Natural killer cell (primary cell): Measurements from ENCODE around the gene IL10RA. TPM values are rescaled to one million over a fixed set of nuclear protein-coding genes. Genes with fewer than 3 reads are reported as not detected.

Experiments
- ATAC-seq, 3 donors: fragments of 150-1000 bp in 2 of 3; fragments of 200-7000 bp in 1 of 3; cut with Tn5 transposase; 1 replicate in 1 of 3; 2 replicates in 2 of 3; pipeline ENCODE4 v1.10.0; 2021; ENCODE audit warnings: mild to moderate bottlenecking in 2 of 3, moderate library complexity in 2 of 3
- DNase-seq, 2 donors: peaks; one replicate each; pipeline versions ENCODE4 v3.0.0 to v3.0.0-alpha.2; 2013 to 2021; ENCODE audit warnings: mixed read lengths in 1 of 2
- H3K27ac ChIP-seq: one replicate; pipeline ENCODE4 v1.5.1; 2013; ENCODE audit warnings: mild to moderate bottlenecking, low read length
- H3K27me3 ChIP-seq: one replicate; pipeline ENCODE4 v1.6.1; 2013; ENCODE audit warnings: low read length; ENCODE audit not compliant: control insufficient read depth, insufficient read depth
- H3K36me3 ChIP-seq: one replicate; pipeline ENCODE4 v1.6.1; 2013; ENCODE audit warnings: low read length; ENCODE audit not compliant: control insufficient read depth, insufficient read depth
- H3K4me1 ChIP-seq: one replicate; pipeline ENCODE4 v1.6.1; 2013; ENCODE audit warnings: low read length; ENCODE audit not compliant: control insufficient read depth, insufficient read depth
- H3K4me3 ChIP-seq: one replicate; pipeline ENCODE4 v1.5.1; 2013; ENCODE audit warnings: low read length
- H3K9me3 ChIP-seq: one replicate; pipeline ENCODE4 v1.6.1; 2013; ENCODE audit warnings: low read length; ENCODE audit not compliant: control insufficient read depth, insufficient read depth
- H3K27ac Mint-ChIP-seq, 2 donors: one replicate each; pipeline ENCODE4 v1.8.0; 2022; ENCODE audit warnings: mild to moderate bottlenecking in 2 of 2, mixed read lengths in 2 of 2, moderate library complexity in 1 of 2
- H3K27me3 Mint-ChIP-seq, 2 donors: one replicate each; pipeline ENCODE4 v1.8.0; 2022; ENCODE audit warnings: low read depth in 2 of 2, mixed read lengths in 2 of 2
- H3K36me3 Mint-ChIP-seq: one replicate; pipeline ENCODE4 v1.8.0; 2022; ENCODE audit warnings: mixed read lengths
- H3K4me1 Mint-ChIP-seq, 2 donors: one replicate each; pipeline ENCODE4 v1.8.0; 2022; ENCODE audit warnings: mixed read lengths in 2 of 2
- H3K4me3 Mint-ChIP-seq: one replicate; pipeline ENCODE4 v1.8.0; 2022; ENCODE audit warnings: mild to moderate bottlenecking, moderate library complexity, mixed read lengths
- H3K9me3 Mint-ChIP-seq, 2 donors: one replicate each; pipeline ENCODE4 v1.8.0; 2022; ENCODE audit warnings: mixed read lengths in 2 of 2
- WGBS: methylation state at CpG from one replicate; pipeline ENCODE4 v1.1.7; 2013; ENCODE audit warnings: missing lambda C conversion rate; ENCODE audit not compliant: insufficient coverage; 5-methylcytosine and 5-hydroxymethylcytosine counted together
- intact Hi-C: fragments of 100-400 bp; cut with micrococcal nuclease; formaldehyde crosslinking; loops from one replicate; pipeline ENCODE4 v1.14.2; 2022
- total RNA-seq, 4 donors: library from RNA; stranded (reverse); fragments of 120-200 nt in 1 of 4; gene quantifications; one replicate each; pipeline versions ENCODE4 v1.2.3 to v1.2.4, GENCODE V29; 2013 to 2022
- TF ChIP-seq, protein P1 (sequence below): fragments of 200-600 bp; IDR thresholded peaks from one replicate; pipeline ENCODE4 v1.8.0; 2022; ENCODE audit warnings: antibody characterized with exemption

The IL10RA gene
- total RNA-seq, 3 donors from 2014 or later (not counting 1 experiment from before 2014, with no cell fraction given) = 263 to 286 (median 268) TPM

DNA sequence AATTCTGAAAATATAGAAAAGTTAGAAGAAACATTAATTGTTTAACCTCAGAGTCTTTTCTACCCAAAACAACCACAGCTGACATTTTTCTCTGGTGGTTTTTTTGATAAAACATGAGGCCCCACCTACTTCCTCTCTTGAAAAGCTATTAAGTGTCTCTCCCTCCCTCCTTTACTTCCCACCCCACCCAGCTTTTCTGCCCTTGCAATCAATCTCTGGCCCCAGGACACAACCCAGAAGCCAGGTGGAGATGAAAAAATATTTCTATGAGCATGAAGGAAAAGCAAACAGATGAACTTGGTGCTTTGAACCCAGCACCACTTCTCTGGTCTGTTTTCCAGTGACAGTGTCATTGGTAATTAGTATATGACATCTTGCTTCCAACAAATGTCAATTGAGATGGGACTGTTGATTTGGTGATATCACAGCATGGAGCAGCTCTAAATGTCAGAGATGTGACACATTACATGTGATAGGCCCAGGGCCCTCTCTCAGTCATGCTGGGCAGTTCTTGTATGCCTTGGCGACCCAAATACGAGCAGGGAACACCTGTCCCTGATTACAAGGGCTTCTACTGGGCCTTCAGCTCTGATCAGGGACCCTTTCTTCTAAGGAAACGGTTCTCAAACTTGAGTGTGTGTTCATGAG, 33.0 kb upstream of the IL10RA start:
- TF ChIP-seq, protein P1, sequence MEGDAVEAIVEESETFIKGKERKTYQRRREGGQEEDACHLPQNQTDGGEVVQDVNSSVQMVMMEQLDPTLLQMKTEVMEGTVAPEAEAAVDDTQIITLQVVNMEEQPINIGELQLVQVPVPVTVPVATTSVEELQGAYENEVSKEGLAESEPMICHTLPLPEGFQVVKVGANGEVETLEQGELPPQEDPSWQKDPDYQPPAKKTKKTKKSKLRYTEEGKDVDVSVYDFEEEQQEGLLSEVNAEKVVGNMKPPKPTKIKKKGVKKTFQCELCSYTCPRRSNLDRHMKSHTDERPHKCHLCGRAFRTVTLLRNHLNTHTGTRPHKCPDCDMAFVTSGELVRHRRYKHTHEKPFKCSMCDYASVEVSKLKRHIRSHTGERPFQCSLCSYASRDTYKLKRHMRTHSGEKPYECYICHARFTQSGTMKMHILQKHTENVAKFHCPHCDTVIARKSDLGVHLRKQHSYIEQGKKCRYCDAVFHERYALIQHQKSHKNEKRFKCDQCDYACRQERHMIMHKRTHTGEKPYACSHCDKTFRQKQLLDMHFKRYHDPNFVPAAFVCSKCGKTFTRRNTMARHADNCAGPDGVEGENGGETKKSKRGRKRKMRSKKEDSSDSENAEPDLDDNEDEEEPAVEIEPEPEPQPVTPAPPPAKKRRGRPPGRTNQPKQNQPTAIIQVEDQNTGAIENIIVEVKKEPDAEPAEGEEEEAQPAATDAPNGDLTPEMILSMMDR = no peak
- 84% methylated on average over 3 of the region's 3 CpGs for WGBS
- Histone ChIP-seq H3K9me3 (no peaks in the 10 kb centered on the region), H3K27me3 (no peaks in the 10 kb centered on the region), H3K36me3 (no peaks in the 10 kb centered on the region), H3K4me1 (peaks cover 66% of the 10 kb centered on the region), H3K4me3 (peak overlapping the region; percentile 11), H3K27ac (peak overlapping the region; percentile 66)
- intact Hi-C loops = loop anchor here (1.0 to 2.0 kb wide), 2 partner anchors 16 to 54 kb away; no protein-coding TSS in a partner anchor
- Mint-ChIP-seq H3K4me3 (peak overlapping the region; percentile 68), H3K27me3 (no peaks in the 10 kb centered on the region), H3K9me3 (peaks cover 0 to 3% of the 10 kb centered on the region in 2 donors), H3K4me1 (peaks cover 68 to 72% of the 10 kb centered on the region in 2 donors), H3K36me3 (peaks cover 16% of the 10 kb centered on the region), H3K27ac (peak overlapping the region; percentile 89 to 96)
- peak in 1 of 2 donors; percentile 76 for DNase-seq
- peak; percentile 38 to 46 (median 41) for ATAC-seq

DNA sequence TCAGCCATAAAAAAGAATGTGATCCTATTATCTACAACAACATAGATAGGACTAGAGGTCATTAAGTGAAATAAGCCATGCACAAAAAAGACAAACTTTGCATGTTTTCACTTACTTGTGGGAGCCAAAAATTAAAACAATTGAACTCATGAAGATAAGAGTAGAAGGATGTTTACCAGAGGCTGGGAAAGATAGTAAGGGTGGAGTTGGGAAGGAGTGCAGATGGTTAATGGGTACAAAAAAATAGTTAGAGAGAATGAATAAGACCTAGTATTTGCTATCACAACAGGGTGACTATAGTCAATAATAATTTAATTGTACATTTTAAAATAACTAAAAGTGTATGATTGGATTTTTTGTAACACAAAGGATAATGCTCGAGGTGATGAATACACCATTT, 27.2 kb upstream of the IL10RA start:
- Mint-ChIP-seq H3K27ac (peak overlapping the region in 1 of 2 donors; percentile 50), H3K36me3 (peaks cover 32% of the 10 kb centered on the region), H3K4me3 (no peak overlapping the region), H3K9me3 (peaks cover 0 to 11% of the 10 kb centered on the region in 2 donors), H3K27me3 (no peaks in the 10 kb centered on the region), H3K4me1 (peaks cover 33 to 47% of the 10 kb centered on the region in 2 donors)
- intact Hi-C loops = no loop called here
- DNase-seq (no peak), ATAC-seq (no peak)
- WGBS = no CpG with 5 or more reads among the region's 1 CpG
- Histone ChIP-seq H3K27ac (no peak overlapping the region), H3K4me3 (no peak overlapping the region), H3K27me3 (no peaks in the 10 kb centered on the region), H3K9me3 (no peaks in the 10 kb centered on the region), H3K4me1 (peaks cover 8% of the 10 kb centered on the region), H3K36me3 (no peaks in the 10 kb centered on the region)
- TF ChIP-seq, protein P1 = no peak

DNA sequence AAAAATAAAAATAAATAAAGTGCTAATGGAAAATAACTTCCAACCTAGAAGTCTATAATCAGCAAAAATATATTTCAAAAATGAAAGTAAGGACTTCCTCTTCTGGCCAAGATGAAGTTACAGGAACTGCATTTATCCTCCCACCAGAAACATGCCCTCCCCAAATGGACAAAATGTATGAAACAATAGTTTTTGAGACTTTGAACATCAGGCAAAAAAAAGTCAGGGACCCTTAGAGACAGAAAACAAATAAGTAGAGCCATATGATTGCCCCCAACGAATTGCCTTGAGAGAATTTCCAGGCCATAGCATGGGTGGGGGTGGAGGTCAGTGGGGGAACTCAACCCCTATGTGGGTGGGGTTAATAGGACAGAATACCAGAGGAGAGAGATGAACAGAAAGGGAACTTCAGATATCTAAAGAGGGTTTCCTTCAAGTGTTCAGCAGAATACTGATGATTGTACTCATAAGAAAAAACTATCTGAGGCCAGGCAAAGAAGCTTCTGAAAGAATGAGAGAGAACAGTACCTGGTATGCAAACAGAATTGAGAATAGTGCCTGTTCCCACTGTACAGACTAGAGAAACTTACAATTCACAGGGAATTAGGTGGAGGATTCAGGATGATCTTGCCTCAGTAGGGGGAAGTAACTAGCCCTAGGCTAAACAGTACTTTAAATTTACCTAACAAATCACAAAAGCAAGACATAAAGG, 26.6 kb upstream of the IL10RA start:
- Mint-ChIP-seq H3K9me3 (peaks cover 0 to 11% of the 10 kb centered on the region in 2 donors), H3K4me3 (no peak overlapping the region), H3K4me1 (peaks cover 27 to 40% of the 10 kb centered on the region in 2 donors), H3K27me3 (no peaks in the 10 kb centered on the region), H3K27ac (no peak overlapping the region), H3K36me3 (peaks cover 32% of the 10 kb centered on the region)
- no peaks in the 10 kb centered on the region for H3K27me3 ChIP-seq
- intact Hi-C loops = no loop called here
- H3K27ac ChIP-seq = no peak overlapping the region
- 100% methylated on average over 1 of the region's 1 CpG for WGBS
- TF ChIP-seq, protein P1 = no peak
- H3K4me1 ChIP-seq = peaks cover 2% of the 10 kb centered on the region
- ATAC-seq = no peak
- DNase-seq = no peak
- H3K4me3 ChIP-seq = no peak overlapping the region
- no peaks in the 10 kb centered on the region for H3K9me3 ChIP-seq
- H3K36me3 ChIP-seq = no peaks in the 10 kb centered on the region
